GM19468 (cell line): ENCODE results near the gene CELF4.

ENCODE experiments used
- ATAC-seq: cut with Tn5 transposase; IDR thresholded peaks from one replicate; pipeline ENCODE4 v1.9.1; 2021; ENCODE audit warnings: mild to moderate bottlenecking, moderate library complexity, moderate number of reproducible peaks; ENCODE audit not compliant: unreplicated experiment; ENCODE audit errors: extremely low read depth

CELF4 gene

DNA sequence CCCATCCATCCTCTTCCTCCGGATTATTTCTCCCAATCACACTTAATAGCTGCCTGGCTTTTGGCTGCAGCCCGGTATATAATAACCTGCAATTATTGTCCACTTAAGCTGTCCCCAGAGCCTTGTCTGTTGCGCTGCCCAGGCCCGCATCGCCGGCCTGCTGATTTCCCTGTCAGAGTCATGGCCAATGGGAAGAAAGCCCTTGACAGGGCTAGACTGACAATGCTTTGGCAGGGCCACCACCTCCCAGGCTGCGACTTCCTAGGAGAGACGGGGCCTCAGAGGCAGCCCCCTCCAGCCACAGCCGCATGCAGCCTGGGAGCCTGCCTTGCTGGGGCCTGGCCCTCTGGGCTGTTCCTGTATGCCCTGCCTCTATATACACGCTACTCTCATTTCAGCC is 10.0 kb upstream of the CELF4 start:
- no peak for ATAC-seq

DNA sequence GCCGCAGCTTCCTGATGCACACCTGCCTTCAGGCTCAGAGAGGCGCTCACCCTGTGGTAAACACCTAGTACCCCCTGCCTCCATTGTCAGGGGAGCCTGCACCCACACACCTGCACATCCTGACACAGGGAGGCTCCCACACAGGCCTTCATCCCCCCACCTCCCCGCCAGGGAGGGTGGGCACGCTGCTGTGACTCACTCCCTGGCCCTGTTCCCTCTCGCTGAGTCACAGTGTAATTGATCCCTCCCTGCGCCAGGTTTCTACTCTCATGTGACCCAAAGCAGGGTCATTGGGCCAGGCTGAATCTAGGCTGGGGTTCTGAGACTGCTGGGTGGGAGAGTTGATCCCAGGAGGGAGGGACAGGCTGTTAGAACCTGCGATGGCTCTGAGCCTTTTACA is 8.5 kb upstream of the CELF4 start:
- ATAC-seq = no peak

DNA sequence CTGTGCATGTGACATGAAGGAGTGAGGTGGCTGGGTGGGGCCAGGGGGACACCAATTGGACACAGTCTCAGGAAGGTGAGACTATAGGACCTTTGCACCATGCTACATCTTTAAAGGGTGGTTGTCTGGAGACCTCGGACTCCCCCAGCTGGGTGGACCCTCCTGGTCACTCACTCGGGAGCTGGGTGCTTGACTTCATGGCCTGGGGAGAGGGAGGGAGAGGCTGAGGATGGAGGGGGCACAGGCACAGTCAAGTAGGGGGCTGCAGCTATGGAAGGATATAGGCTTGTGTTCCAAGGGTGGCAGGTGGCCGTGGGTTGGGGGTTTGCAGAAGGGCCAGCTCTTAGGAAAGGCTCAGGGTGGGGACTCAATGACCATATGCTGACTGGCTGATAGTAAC is 7.1 kb upstream of the CELF4 start:
- no peak for ATAC-seq

DNA sequence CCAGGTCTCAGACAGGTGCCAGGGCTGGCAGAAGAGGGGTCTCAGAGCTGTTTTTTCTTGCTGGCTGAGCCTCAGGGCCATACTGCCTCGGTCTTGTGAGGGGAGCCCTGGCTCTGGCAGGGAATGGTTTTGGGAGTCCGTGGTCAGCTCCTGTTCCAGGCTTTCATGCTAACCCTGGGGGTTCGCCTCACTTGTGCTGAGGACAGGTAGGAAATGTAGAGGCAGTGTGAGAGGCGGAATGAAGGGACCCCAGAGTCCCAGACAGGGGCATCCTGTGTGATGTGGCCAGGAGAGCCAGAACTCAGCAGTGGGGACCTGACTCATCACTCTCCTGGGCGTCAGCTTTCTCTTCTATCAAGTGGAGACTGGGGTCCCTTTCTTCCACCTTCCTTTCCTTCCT is 5.7 kb upstream of the CELF4 start:
- ATAC-seq = no peak

DNA sequence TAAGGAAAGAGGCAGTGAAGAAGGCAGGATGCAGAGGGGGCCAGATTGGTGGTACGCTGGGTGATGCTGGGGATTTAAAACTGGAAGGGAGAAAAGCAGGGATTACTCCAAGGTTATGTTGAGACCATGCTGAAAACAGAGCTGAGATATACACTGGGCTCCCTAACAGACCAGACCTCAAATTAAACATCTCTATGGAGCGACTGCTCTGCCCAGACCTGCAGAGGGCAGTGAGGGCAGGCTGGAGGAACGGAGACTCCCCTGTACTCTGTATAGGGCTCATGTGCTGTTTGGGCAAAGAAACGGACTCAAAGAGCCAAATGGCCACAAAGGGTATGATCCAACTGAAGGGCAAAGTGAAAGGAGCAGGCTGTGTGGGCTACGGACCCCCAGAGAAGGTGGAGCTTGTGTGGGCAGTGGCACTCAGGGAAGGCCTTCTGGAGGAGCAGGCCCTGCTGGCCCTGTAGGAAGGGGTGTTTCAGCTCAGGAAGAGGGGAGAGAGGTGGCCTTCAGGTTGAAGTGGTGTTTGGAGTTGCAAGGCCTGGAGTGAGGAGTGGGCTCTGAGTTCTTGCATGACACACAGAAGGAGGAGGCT is 4.8 kb upstream of the CELF4 start:
- ATAC-seq = no peak

DNA sequence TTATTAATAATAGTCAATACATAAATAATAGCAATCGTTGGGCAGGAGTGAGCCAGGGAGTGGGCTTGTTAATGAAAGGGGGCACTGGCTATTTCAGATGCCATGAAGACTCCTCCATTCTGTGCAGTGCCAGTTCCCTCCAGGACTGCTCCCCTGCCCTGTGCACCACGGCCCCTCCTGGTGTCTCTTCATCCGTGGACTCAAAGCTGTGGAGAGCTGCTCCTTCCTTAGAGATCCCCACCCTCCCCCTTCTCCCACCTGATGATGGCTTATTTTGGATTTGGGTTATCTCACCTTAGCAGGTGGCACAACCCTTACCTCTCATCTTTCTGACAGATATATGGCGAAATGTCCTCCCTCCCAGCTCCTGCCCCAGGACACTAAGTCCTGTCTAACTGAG is 3.1 kb upstream of the CELF4 start:
- no peak for ATAC-seq

DNA sequence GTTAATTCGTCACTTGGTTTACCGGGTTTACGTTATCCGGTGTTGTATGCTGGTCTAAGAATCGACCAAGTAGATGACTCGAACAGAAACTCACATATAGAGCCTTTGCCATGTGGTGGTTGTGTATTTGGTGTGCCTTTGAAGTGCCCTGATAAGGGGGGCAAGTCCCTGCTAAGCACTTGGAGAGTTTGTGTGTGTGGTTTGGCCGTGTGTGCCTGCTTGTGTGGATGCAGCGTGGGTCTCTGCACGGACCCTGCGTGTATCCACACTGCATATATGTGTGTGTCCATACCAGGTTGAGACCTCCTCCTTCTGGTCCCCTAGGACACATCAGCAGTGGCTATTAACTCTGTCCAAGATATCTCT is 2.4 kb upstream of the CELF4 start:
- no peak for ATAC-seq

DNA sequence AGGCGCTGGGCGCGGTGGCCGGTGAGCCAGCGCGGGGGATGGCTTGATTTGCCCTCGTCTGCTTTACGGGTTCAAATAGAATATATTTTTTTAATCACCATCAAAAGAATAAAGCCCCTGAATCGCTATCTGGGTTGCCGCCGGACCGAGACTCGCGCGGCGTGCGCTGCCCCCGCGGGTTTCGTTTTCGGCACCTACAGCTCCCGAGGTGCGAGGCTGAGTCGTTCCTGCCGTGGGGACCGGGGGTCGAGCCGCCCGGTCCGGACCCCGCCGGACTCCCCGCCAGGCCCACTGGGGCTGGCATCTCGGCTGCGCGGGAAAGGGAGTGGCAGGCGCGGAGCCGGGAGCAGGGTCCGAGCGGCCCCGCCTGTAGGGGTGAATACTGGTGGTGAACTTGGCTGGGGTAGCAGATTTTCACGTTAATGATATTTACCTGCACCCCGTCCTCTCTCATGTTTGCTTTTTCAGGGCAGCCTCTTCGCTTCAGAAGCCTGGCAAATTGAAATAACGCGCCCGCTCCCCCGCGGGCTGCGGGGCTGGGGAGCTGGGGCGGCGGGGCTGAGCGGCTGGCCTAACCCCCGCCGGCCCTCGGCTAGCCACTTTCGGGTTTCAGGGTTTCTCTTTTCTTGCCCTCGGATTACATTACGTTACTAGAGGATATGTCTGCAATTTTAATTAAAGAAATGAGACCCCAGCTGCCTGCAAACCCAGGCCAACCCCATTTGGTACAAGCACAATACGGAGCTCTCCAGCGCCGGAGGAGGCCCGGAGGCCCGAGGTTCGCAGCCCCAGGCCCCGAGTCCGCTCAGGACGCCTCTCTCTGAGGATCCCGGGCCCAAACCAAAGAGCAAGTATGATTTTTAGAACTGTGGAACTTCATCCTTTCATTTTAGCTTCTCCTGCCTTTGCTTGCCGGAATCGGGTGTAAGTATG is 1.7 kb upstream of the CELF4 start:
- no peak for ATAC-seq

DNA sequence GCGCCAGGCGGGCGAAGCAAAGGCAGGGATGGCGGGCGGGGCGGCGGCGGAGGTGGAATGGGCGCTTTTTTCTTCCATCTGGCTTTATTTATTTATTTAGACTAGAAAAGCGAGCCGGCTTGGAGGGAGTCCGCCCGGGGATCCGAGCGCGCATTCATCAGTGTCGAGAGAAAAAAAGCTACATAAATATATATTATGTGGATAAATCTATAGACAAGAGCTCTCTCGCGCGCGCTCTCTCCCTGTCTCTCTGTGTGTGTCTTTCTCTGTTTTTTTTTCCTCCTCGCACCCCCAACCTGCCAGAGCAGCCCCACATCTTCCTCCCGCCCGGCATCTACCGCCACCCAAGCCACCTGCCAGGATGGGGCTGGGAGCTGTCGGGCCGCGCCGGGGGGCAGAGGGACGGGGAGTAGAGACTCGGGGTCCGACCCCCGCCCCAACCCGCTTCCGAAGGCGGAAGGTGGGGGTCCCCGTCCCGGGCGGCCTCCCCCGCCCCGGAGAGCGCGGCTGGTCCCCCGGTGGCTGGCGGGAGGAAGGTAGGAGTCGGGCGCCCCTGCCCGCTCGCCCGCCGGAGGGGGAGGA is 972 bp upstream of the CELF4 start:
- no peak for ATAC-seq

DNA sequence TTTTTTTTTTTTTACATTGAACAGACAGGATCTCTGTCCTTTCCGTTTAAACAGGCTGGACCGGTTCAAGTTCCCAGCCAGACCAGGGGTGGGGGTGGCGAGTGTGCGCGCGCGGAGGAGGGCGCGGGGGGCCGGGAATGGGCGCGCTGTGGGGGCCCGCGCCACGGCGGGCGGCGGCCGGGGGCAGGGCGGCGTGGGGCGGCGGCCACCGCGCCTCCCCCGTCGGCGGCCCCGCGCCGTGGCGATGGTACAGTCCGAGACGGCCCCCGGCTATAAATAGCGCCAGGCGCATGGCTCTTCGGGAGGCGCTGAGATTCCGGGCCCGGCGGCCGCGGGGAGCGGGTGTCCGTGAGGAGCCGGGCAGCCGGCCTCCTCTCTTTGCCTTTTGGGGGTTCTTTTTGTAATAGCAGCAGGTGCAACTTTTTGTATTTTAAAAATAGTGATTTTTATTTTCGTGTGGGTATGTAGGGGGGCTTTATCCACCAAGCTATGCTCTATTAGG is 430 bp upstream of the CELF4 start:
- ATAC-seq = no peak

DNA sequence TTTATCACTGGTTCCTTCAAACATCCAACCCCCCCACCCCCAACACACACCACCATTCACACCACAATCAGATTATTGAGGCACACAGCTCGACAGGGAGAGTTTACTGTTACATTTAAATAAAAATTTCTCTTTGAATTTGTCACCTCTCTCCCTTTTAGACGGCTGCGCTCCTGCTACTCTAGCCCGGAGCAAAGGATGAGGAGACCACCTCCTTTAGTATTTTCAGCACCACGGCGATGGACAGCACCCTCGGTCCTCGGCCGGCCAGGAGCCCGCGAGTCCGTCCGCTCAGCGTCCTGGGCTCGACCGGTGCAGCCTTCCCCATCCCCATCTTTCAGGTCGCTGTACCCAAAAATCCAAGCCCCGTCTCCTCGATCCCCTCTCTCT is 892 bp downstream of the CELF4 start:
- no peak for ATAC-seq

DNA sequence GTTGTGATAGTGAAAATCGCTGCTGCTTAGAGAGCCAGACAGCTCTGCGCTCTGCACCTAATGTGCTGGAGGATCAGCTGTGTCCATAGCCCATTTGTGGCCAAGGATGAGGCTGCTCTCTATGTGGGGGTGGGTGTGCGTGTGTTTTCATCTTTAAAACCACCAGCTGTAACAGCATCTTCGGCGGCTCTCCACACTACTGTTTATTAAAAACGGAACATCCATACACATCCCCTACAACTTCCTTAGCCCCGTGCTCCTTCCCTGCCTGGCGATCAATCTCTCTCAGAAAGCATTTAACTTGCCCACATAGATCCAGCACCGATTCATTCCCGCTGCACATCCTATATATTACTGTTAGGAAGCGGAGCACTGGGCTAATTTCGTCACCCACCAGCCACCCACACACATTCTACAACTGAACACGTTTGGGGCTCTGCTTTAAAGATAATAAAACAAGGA is 1.6 kb downstream of the CELF4 start:
- ATAC-seq = no peak

DNA sequence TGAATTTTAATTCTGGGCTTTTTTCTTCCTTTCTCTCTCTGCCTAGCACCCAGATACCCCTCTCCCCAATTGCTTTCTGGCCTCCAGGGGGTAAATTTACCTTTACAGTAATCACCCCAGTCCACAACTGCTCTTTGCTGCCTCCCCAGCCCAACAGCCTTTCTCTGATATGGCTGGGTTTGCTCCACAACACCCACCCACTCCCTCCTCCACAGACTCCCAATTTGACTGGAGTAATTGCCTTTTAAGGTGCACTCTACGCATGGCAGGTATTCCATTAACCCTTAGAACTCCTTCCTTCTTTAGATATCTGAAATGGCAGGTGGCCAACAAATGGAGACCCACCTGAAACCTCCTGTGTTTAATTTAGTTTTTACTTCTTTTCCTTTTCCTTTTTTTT is 3.6 kb downstream of the CELF4 start:
- ATAC-seq = no peak

DNA sequence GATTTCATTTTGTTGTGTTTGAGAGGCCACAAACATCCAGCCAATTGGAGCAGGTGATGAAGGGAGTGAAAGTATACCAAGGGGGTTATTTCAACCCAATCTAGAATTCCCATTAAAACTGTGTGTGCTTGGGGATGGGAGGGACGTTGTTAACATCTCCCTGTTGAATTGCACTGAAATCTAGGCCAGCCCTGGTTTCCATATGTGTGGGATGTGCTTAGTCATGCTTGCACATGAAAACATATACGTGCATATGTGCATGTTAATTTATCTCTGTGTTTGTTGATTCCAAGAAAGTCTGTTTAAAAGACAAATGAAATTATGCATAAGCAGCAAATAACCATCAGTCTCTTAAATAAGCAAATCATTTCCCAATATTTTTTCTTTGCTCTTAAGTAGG is 5.6 kb downstream of the CELF4 start:
- ATAC-seq = no peak

DNA sequence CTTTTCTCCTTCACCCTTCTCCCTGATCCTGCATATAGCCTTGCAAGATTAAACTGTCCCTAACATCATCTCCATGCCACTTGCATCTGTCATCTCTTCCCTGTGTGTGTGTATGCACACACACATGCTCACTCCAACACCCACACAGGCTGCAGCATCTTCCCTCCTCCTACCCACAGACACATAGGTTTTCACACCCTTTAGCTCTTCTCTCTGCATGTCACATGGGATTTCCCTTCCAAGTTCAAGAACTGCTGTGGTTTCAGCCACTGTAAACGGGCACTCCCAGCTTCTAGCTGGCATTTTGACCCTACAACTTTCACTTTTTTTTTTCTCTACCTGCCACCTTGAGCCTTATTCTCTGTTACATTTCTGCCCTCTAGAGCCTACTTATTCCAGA is 6.4 kb downstream of the CELF4 start:
- ATAC-seq = no peak

DNA sequence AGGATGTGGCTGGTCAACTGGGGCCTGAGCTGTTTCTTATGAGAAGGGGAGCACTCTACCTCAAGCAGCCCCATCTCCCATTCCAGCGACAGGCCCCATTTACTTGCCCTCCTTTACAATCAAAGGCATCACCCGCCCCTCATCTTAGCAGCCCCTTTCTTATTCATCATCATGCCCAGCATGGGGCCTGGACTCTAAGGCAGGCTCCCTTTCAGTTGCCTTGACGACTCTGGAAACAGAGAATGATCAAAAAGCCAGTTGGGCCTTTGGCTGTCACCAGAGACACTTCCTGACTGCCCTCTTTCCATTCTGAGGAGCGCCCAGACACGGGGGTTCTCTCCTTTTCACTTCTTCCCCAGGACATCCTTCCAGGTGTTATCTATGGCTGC is 11.2 kb downstream of the CELF4 start:
- ATAC-seq = no peak

DNA sequence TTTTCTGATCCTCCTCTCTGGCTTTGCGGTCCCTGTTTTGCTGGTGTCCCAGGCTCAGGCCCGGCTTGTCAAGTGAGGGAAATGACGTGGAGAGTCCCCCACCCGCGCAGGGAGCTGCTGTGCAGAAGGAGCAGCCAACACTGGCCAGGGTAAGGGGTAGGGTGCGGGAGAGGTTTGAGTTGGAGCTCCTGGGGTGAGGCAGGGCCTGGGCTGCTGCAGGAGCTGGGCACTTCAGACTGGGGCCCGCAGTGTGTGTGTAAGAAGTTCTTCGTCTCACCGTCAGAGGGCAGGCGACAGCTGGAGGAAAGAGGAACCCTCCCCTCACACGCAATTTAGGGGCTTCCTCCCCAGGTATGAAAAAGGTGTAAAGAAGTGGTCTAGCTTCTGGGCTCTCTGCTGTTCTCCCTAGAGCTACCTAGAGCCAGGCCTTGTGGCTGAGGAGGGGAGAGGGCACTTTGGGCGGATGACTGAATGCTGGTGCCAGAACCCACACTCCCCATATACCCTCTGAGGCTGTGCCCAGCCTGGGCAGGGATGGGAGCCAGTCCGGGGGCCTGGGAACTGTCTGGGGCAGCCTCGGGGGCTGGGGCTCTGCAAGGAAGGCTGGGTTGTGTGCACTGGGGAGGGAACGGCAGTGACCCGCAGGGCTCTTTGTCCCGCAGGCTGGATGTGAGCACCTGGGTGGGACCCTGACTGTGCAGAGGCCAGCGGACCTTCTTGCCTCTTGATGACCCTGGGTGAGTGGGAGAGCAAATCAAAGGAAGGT is 11.8 kb downstream of the CELF4 start:
- no peak for ATAC-seq

DNA sequence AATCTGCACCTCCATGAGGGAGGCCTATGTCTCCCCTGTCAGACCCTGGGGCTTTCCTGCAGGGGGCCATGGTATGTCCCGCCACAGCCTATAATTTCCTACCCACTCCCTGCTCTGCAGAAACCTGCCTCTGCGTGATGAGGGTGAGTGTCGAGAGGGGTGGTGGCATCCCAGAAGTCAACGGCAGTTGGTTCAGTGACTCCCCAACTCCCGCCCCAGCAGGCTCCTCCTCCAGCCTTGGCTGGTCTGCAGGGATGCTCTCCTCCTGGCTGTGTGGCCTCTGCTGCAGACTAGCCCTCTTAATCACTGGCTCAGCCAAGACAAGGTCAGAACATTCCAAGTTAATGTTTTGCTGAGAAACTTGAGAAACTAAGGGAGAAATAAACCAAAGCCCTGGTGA is 13.3 kb downstream of the CELF4 start:
- ATAC-seq = no peak

DNA sequence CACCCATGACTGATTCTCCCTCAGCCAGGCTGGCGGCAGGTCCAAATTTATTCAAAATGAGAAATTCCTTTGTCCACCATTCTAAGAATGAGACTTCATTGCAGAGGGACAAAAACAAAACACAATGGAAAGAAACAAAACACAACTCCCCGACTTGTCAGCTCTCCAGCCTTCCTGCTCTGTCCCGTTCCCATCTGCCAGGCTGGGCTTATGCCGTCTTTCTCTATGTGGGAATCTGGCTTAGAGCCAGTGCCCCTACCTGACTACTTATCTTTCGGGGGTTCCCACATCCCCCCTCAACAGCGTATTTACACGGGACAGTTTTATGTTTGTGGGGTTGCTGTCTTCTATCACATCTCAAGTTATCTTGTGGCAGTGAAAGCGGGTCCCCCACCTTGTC is 13.8 kb downstream of the CELF4 start:
- ATAC-seq = no peak

DNA sequence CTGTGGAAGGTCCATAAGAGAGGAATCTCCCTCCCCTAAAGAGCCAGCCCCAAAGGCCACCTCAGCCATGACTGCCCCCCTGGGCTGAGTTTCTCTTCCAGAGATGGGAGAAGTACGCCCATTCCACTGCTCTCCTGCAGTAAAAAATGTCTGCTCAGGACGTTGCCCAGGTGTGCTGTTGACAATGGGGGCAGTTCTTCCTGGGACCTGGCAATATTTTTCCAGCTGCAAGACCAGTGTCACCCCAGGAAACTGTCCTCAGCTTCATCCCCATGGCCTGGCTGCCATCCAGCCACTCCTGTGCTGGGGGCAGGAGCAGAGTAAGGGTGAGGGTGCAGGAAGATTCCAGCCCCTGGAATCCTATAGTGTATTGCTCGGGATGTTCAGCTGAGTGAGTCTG is 14.3 kb downstream of the CELF4 start:
- no peak for ATAC-seq
